GM12878 (cell line): ENCODE results near the gene TDRD9. TPM values are rescaled to one million over a fixed set of nuclear protein-coding genes. Genes with fewer than 3 reads are reported as not detected.

Experiments used
- ATAC-seq: fragments of 200-7000 bp; cut with Tn5 transposase; 3 replicates; pipeline ENCODE4 v1.9.1; 2020; ENCODE audit warnings: mild to moderate bottlenecking, moderate library complexity
- BruUV-seq: library from RNA; stranded (reverse); fragments of 400-500 nt; replicated peaks from 2 replicates; lab custom pipeline; 2021; lab: Mats Ljungman, UMichigan
- CTCF ChIA-PET: fragments of 300-600 bp; sonication (Branson Sonifier 250); formaldehyde crosslinking; extraction: SDS; loops from one replicate; lab custom pipeline; 2021; ENCODE audit warnings: inconsistent platforms; lab: Yijun Ruan, JAX
- POLR2A ChIA-PET: fragments of 350-600 bp; formaldehyde crosslinking; extraction: SDS; loops from one replicate; lab custom pipeline; 2021; ENCODE audit warnings: inconsistent platforms; lab: Charles Lee
- RAD21 ChIA-PET: fragments of 300-600 bp; sonication (Branson Sonifier 250); formaldehyde crosslinking; loops from one replicate; lab custom pipeline; 2023; ENCODE audit warnings: antibody characterized with exemption; ENCODE audit not compliant: unreplicated experiment; lab: Charles Lee
- SMC1A ChIA-PET: fragments of 300-600 bp; sonication (Branson Sonifier 250); formaldehyde crosslinking; loops from one replicate; lab custom pipeline; 2023; ENCODE audit not compliant: unreplicated experiment, uncharacterized antibody; lab: Charles Lee
- DNase-seq: peaks from one replicate; pipeline ENCODE4 v3.0.0-alpha.2; 2011; ENCODE audit warnings: low read depth, low spot score
- FAIRE-seq: peaks from 3 replicates; lab custom pipeline; 2011; peaks lifted over from hg19 to GRCh38; lab: Jason Lieb, UNC
- H2AFZ ChIP-seq: 2 replicates; pipeline ENCODE4 v1.6.0; 2011; ENCODE audit warnings: low read depth, low read length, control low read depth; ENCODE audit not compliant: control insufficient read depth
- H3K27ac ChIP-seq: 2 replicates; pipeline ENCODE4 v1.5.1; 2011; ENCODE audit warnings: control low read depth; ENCODE audit not compliant: control insufficient read depth, insufficient read depth
- H3K27me3 ChIP-seq, 2 experiments: replicated peaks in 1 of 2; 2 replicates each; pipeline versions ENCODE4 v1.6.0 to v1.6.1; 2011; ENCODE audit warnings: low read length in 1 of 2; ENCODE audit not compliant: control insufficient read depth in 2 of 2, insufficient read depth in 2 of 2
- H3K36me3 ChIP-seq, 2 experiments: 2 replicates each; pipeline ENCODE4 v1.5.1; 2011; ENCODE audit warnings: low read length in 1 of 2; ENCODE audit not compliant: control insufficient read depth in 2 of 2, insufficient read depth in 2 of 2
- H3K4me1 ChIP-seq: 2 replicates; pipeline ENCODE4 v1.6.1; 2011; ENCODE audit warnings: mild to moderate bottlenecking, low read length, moderate library complexity, mixed read lengths; ENCODE audit not compliant: control insufficient read depth, insufficient read depth
- H3K4me2 ChIP-seq: 2 replicates; pipeline ENCODE4 v1.6.0; 2011; ENCODE audit warnings: control low read depth; ENCODE audit not compliant: control insufficient read depth, insufficient read depth
- H3K4me3 ChIP-seq: fragments of 200-600 bp; sonication (generic); 2 replicates; pipeline ENCODE4 v1.5.1; 2016
- H3K79me2 ChIP-seq: 2 replicates; pipeline ENCODE4 v1.6.0; 2011; ENCODE audit warnings: low read length; ENCODE audit not compliant: control insufficient read depth, insufficient read depth
- H3K9ac ChIP-seq: 2 replicates; pipeline ENCODE4 v1.8.0; 2011; ENCODE audit warnings: low read length, control low read depth, mixed read lengths; ENCODE audit not compliant: control insufficient read depth, insufficient read depth
- H3K9me3 ChIP-seq: replicated peaks from 3 replicates; pipeline ENCODE4 v1.5.1; 2011; ENCODE audit warnings: mild to moderate bottlenecking, low read length; ENCODE audit not compliant: control insufficient read depth, insufficient read depth
- H4K20me1 ChIP-seq: 2 replicates; pipeline ENCODE4 v1.6.0; 2011; ENCODE audit not compliant: control insufficient read depth, insufficient read depth
- BACH1 ChIP-seq: fragments of 450-650 bp; IDR thresholded peaks from 2 replicates; pipeline ENCODE4 v1.6.1; 2017; ENCODE audit warnings: mild to moderate bottlenecking, borderline replicate concordance
- BHLHE40 ChIP-seq, 2 experiments: fragments of 450-650 bp in 1 of 2; IDR thresholded peaks; 2 replicates each; pipeline ENCODE4 v1.6.1; 2011 to 2017; ENCODE audit warnings: low read depth in 2 of 2, borderline replicate concordance in 1 of 2, improper control_type of control experiment in 1 of 2, low read length in 1 of 2, mild to moderate bottlenecking in 1 of 2
- CBX3 ChIP-seq: fragments of 200-600 bp; sonication (generic); IDR thresholded peaks from 2 replicates; pipeline ENCODE4 v1.6.1; 2016; ENCODE audit warnings: low read depth, borderline replicate concordance
- CEBPB ChIP-seq, 2 experiments: fragments of 150-350 bp in 1 of 2; IDR thresholded peaks; 2 replicates each; pipeline ENCODE4 v1.6.1; 2012 to 2014; ENCODE audit warnings: low read depth in 2 of 2, low read length in 2 of 2, borderline replicate concordance in 1 of 2, inconsistent platforms in 1 of 2
- CHD1 ChIP-seq: IDR thresholded peaks from 2 replicates; pipeline ENCODE4 v1.6.1; 2012; ENCODE audit warnings: low read depth, low read length, improper control_type of control experiment
- HDAC6 ChIP-seq: fragments of 200-600 bp; sonication (generic); IDR thresholded peaks from one replicate; pipeline ENCODE4 v1.8.0; 2017; ENCODE audit warnings: antibody characterized with exemption; ENCODE audit not compliant: unreplicated experiment
- POLR2A ChIP-seq: IDR thresholded peaks from 2 replicates; pipeline ENCODE4 v1.6.1; 2011; ENCODE audit warnings: low read depth, mild to moderate bottlenecking, low read length
- RFX5 ChIP-seq: IDR thresholded peaks from 2 replicates; pipeline ENCODE4 v1.6.1; 2011; ENCODE audit warnings: low read depth, low read length, improper control_type of control experiment
- SMARCA5 ChIP-seq: fragments of 450-650 bp; IDR thresholded peaks from 2 replicates; pipeline ENCODE4 v1.6.1; 2017; ENCODE audit warnings: mild to moderate bottlenecking
- SPI1 ChIP-seq: IDR thresholded peaks from 2 replicates; pipeline ENCODE4 v1.6.1; 2011; ENCODE audit warnings: low read depth, mild to moderate bottlenecking, low read length, moderate library complexity, borderline replicate concordance; ENCODE audit not compliant: insufficient read depth
- TAF1 ChIP-seq: IDR thresholded peaks from 2 replicates; pipeline ENCODE4 v1.6.1; 2011; ENCODE audit warnings: mild to moderate bottlenecking, low read depth, low read length, borderline replicate concordance
- TCF3 ChIP-seq: IDR thresholded peaks from 2 replicates; pipeline ENCODE4 v1.6.1; 2012; ENCODE audit warnings: low read depth, mild to moderate bottlenecking, low read length, borderline replicate concordance; ENCODE audit not compliant: insufficient read depth
- ZNF384 ChIP-seq: IDR thresholded peaks from 2 replicates; pipeline ENCODE4 v1.6.1; 2012; ENCODE audit warnings: low read depth, mild to moderate bottlenecking, low read length, improper control_type of control experiment, borderline replicate concordance
- WGBS: methylation state at CpG from one replicate; pipeline ENCODE4 v1.1.6; 2016; ENCODE audit warnings: low lambda C conversion rate; ENCODE audit not compliant: insufficient replicate concordance, insufficient coverage; ENCODE audit errors: missing lambda C conversion rate; 5-methylcytosine and 5-hydroxymethylcytosine counted together
- in situ Hi-C: fragments of 300-500 bp; cut with MboI; formaldehyde crosslinking; loops from 9 replicates; pipeline ENCODE4 v1.14.3; 2018; ENCODE audit warnings: mixed read lengths
- intact Hi-C: fragments of 100-400 bp; cut with micrococcal nuclease; formaldehyde crosslinking; loops from one replicate; pipeline ENCODE4 v1.14.2; 2022; ENCODE audit not compliant: unreplicated experiment
- polyA plus RNA-seq, 11 experiments: library from polyadenylated mRNA; depleted of rRNA in 4 of 11; unstranded in 6 of 11; stranded (reverse) in 5 of 11; fragments of >200 nt; fragmentation: Nextera tagmentation in 4 of 11; fragmentation: Illumina TruSeq in 1 of 11; extraction: Ambion mirVana in 4 of 11; extraction: Trizol in 1 of 11; gene quantifications; 1 replicate in 1 of 11; 2 replicates in 10 of 11; pipeline versions ENCODE4 v1.2.1 to v1.2.3, GENCODE V29; 2011 to 2016; ENCODE audit warnings: inconsistent platforms in 2 of 11, missing spikeins in 2 of 11, low read depth in 1 of 11
- total RNA-seq, 4 experiments: library from RNA; depleted of rRNA in 3 of 4; stranded (reverse); fragments of >200 nt in 3 of 4; fragmentation: Illumina TruSeq in 1 of 4; extraction: Trizol in 1 of 4; gene quantifications; 2 replicates each; pipeline versions ENCODE4 v1.2.1 to v1.2.3, GENCODE V29; 2013 to 2021
- TF ChIP-seq, protein P1 (sequence below): fragments of 450-650 bp; IDR thresholded peaks from 2 replicates; pipeline ENCODE4 v1.6.1; 2014; ENCODE audit warnings: mild to moderate bottlenecking
- TF ChIP-seq, protein P2 (sequence below): IDR thresholded peaks from 2 replicates; pipeline ENCODE4 v1.6.1; 2012; ENCODE audit warnings: low read depth, low read length, improper control_type of control experiment

Gene TDRD9
- total and polyA plus RNA-seq, 10 of the 15 experiments (the other 5 are each of a cell fraction or from before 2014, with no cell fraction given), result 0.12 TPM; not detected in 9

DNA sequence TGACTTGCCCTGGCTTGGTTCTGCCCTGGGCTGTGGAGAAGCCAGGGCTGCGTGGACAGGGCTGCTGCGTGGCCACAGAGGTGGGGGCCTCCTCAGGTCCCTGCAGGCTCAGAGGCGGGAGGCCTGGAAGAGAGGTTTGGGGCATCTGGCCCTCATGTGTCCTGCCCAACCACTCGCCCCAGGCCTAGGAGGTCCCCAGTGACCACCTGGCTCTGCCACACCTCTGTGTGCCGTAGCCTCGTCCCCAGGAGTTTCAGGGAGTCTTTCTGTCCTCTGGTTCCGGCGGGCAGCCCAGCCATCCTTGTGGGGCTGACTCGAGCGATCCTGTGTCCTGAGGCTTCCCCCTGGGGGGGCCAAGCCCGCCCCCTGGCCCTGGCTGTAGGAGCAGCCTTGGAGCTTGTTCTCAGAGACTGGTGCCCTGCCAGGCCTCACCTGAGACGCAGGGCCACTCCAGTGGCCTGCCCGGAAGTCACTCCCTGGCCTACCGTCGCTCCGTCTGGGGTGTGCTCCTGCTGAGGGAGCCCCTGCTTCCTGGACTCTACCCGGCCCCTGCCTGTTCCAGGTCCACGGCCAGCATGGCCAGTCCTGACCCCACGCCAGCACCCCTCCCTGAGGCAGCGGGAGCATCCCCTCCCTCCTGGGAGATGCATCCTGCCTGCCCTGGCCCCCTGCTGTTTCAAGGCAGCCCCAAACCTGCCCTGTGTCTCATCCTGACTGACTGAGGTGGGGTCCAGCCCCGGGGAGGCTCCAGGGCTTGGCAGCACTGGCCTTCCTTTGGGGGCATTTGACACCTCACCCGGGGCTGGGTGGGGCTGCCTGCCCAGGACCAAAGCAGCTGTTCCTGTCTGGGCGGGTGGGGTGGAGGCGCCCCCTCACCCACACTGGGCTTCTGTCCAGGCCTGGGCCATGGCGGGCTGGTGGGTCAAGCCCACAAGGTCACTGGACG lies 171.1 kb downstream of the TDRD9 start:
- Histone ChIP-seq H3K27me3 (0 out of 4 replicates have a peak, but pooled peaks cover 0 to 1% of the 10 kb centered on the region in 2 experiments), H3K4me3 (no peak overlapping the region), H3K4me2 (no peak overlapping the region), H3K79me2 (no peaks in the 10 kb centered on the region), H3K4me1 (no peaks in the 10 kb centered on the region), H3K27ac (no peak overlapping the region), H2AFZ (no peak overlapping the region), H3K9ac (no peak overlapping the region), H4K20me1 (no peaks in the 10 kb centered on the region), H3K9me3 (no peaks in the 10 kb centered on the region), H3K36me3 (no peaks in the 10 kb centered on the region)
- DNase-seq, result no peak
- ChIA-PET SMC1A (no interaction called here), CTCF (no interaction called here), POLR2A (no interaction called here), RAD21 (no interaction called here)
- no peak for ATAC-seq
- no peak for FAIRE-seq
- 24% methylated on average over 26 of the region's 26 CpGs for WGBS
- TF ChIP-seq TCF3 (no peak), BHLHE40 (IDR thresholded peaks at IDR 0.05; ENCODE audit: borderline replicate concordance in 1 of 2, low read depth in 2 of 2, low read length in 1 of 2) (no peak), RFX5 (no peak), BACH1 (no peak), SPI1 (no peak), CEBPB (IDR thresholded peaks at IDR 0.05; ENCODE audit: borderline replicate concordance in 1 of 2, low read depth in 2 of 2, low read length in 2 of 2) (no peak), CBX3 (no peak), POLR2A (no peak), CHD1 (no peak), SMARCA5 (no peak), HDAC6 (no peak), ZNF384 (no peak), TAF1 (no peak)
- TF ChIP-seq, protein P1, sequence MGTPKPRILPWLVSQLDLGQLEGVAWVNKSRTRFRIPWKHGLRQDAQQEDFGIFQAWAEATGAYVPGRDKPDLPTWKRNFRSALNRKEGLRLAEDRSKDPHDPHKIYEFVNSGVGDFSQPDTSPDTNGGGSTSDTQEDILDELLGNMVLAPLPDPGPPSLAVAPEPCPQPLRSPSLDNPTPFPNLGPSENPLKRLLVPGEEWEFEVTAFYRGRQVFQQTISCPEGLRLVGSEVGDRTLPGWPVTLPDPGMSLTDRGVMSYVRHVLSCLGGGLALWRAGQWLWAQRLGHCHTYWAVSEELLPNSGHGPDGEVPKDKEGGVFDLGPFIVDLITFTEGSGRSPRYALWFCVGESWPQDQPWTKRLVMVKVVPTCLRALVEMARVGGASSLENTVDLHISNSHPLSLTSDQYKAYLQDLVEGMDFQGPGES, result no peak
- TF ChIP-seq, protein P2, sequence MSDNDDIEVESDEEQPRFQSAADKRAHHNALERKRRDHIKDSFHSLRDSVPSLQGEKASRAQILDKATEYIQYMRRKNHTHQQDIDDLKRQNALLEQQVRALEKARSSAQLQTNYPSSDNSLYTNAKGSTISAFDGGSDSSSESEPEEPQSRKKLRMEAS, result no peak
- intact Hi-C loops, result no loop called here
- no TSS peak for BruUV-seq
- in situ Hi-C loops, result no loop called here
